ENCODE results near the gene SIM1. TPM values are rescaled to one million over a fixed set of nuclear protein-coding genes. Genes with fewer than 3 reads are reported as not detected.

SIM1 gene
- total RNA-seq, 1 donor from 2014 or later, result not detected

DNA sequence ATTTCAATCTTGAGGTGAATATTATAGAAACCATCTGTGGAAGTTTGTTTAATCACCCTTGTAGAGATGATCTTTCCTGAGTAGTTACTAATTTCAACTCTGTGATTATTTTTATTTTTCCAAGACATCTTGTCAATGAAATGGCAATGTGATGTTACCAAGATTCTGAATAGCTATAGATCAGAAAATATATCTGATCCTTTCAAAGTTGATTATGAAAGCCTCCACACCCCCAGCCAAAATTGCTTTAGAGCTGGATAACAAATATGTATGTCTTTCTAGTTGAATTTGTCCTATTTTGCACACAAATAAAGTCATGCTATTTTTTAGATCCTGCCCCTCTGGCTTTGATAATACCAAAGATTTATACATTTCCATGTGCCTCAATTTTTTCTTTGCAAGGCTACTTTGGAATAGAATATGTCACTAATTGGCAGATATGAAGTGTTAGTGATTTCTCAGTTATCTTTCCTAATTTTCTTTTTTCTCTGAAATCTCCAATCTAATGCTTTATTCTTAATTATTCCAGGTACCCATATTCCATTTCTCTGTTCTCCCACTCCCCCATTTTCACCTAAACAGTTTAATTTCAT lies 5.0 kb downstream of the SIM1 start:
- H3K36me3 Mint-ChIP-seq (ENCODE audit: low read depth), result peaks cover 3% of the 10 kb centered on the region
- no peak for TF ChIP-seq CTCF (IDR thresholded peaks at IDR 0.05)
- peaks cover 10% of the 10 kb centered on the region for H3K9me3 Mint-ChIP-seq
- no peak overlapping the region for H3K4me3 Mint-ChIP-seq
- H3K27me3 Mint-ChIP-seq, result peaks cover 77% of the 10 kb centered on the region
- ChIA-PET CTCF (no interaction called here), POLR2A (no interaction called here)
- no peak for DNase-seq
- no peak overlapping the region for H3K27ac Mint-ChIP-seq
- no peak for ATAC-seq (ENCODE audit: low read depth)
- peaks cover 6% of the 10 kb centered on the region for H3K4me1 Mint-ChIP-seq
- intact Hi-C loops (cut with micrococcal nuclease), result loop anchor here (5.0 kb wide), 1 partner anchor 1612 kb away; no protein-coding TSS in a partner anchor

- H3K4me3 Mint-ChIP-seq, result no peak overlapping the region
- TF ChIP-seq CTCF (IDR thresholded peaks at IDR 0.05), result no peak
- ChIA-PET POLR2A (no interaction called here), CTCF (no interaction called here)
- DNase-seq (no peak), ATAC-seq (ENCODE audit: low read depth) (no peak)
- H3K36me3 Mint-ChIP-seq (ENCODE audit: low read depth), result peaks cover 3% of the 10 kb centered on the region
- peaks cover 14% of the 10 kb centered on the region for H3K9me3 Mint-ChIP-seq
- intact Hi-C loops (cut with micrococcal nuclease), result loop anchor here (5.0 kb wide), 1 partner anchor 1612 kb away; no protein-coding TSS in a partner anchor
- no peak overlapping the region for H3K27ac Mint-ChIP-seq
- peaks cover 80% of the 10 kb centered on the region for H3K27me3 Mint-ChIP-seq
- peaks cover 6% of the 10 kb centered on the region for H3K4me1 Mint-ChIP-seq
Observed at GRCh38 chr6:100458841-100459591, 5.7 kb downstream of the SIM1 start.

- intact Hi-C loops (cut with micrococcal nuclease), result loop anchor here (5.0 kb wide), 1 partner anchor 1610 kb away; no protein-coding TSS in a partner anchor
- ATAC-seq (ENCODE audit: low read depth), result no peak
- CTCF ChIA-PET, result no interaction called here
Observed at GRCh38 chr6:100457311-100457990, 7.3 kb downstream of the SIM1 start.

GRCh38 chr6:100456908-100457235 lies 7.8 kb downstream of the SIM1 start:
- ATAC-seq (ENCODE audit: low read depth) (no peak), DNase-seq (no peak)
- TF ChIP-seq CTCF (IDR thresholded peaks at IDR 0.05), result no peak
- peaks cover 3% of the 10 kb centered on the region for H3K36me3 Mint-ChIP-seq (ENCODE audit: low read depth)
- no peak overlapping the region for H3K4me3 Mint-ChIP-seq
- ChIA-PET POLR2A (no interaction called here), CTCF (no interaction called here)
- peaks cover 63% of the 10 kb centered on the region for H3K27me3 Mint-ChIP-seq
- H3K9me3 Mint-ChIP-seq, result peaks cover 8% of the 10 kb centered on the region
- peaks cover 4% of the 10 kb centered on the region for H3K4me1 Mint-ChIP-seq
- H3K27ac Mint-ChIP-seq, result no peak overlapping the region
- intact Hi-C loops (cut with micrococcal nuclease), result loop anchor here (5.0 kb wide), 1 partner anchor 1610 kb away; no protein-coding TSS in a partner anchor

More at GRCh38 chr6:100457311-100457990, 7.3 kb downstream of the SIM1 start:
- H3K27ac Mint-ChIP-seq, result no peak overlapping the region
- no peak for TF ChIP-seq CTCF (IDR thresholded peaks at IDR 0.05)
- peaks cover 69% of the 10 kb centered on the region for H3K27me3 Mint-ChIP-seq
- H3K4me3 Mint-ChIP-seq, result no peak overlapping the region
- POLR2A ChIA-PET, result no interaction called here
- H3K36me3 Mint-ChIP-seq (ENCODE audit: low read depth), result peaks cover 3% of the 10 kb centered on the region
- peaks cover 6% of the 10 kb centered on the region for H3K4me1 Mint-ChIP-seq
- H3K9me3 Mint-ChIP-seq, result peaks cover 10% of the 10 kb centered on the region
- no peak for DNase-seq
